Activated B cell treated with CpG ODN at 0.5 μM for 24 hours (primary cell): ENCODE data around the gene AQP1. TPM values are rescaled to one million over a fixed set of nuclear protein-coding genes. Genes with fewer than 3 reads are reported as not detected.

Experiments used
- ATAC-seq: fragments of 200-7000 bp; cut with Tn5 transposase; one replicate; pipeline ENCODE4 v1.10.0; 2021; ENCODE audit warnings: low read depth, mild to moderate bottlenecking, moderate library complexity
- CTCF ChIA-PET: fragments of 350-600 bp; sonication (Branson Sonifier 250); formaldehyde crosslinking; loops from one replicate; lab custom pipeline; 2021; ENCODE audit warnings: antibody characterized with exemption; lab: Charles Lee
- POLR2A ChIA-PET: fragments of 350-600 bp; sonication (Branson Sonifier 250); formaldehyde crosslinking; loops from one replicate; lab custom pipeline; 2021; ENCODE audit warnings: antibody characterized with exemption; lab: Charles Lee
- DNase-seq: peaks from one replicate; pipeline ENCODE4 v3.0.0; 2022
- H3K27ac Mint-ChIP-seq: one replicate; pipeline ENCODE4 v1.8.0; 2020; ENCODE audit warnings: mixed read lengths
- H3K27me3 Mint-ChIP-seq: one replicate; pipeline ENCODE4 v1.8.0; 2021; ENCODE audit warnings: mixed read lengths
- H3K36me3 Mint-ChIP-seq: one replicate; pipeline ENCODE4 v1.8.0; 2021; ENCODE audit warnings: low read depth, mixed read lengths
- H3K4me1 Mint-ChIP-seq: one replicate; pipeline ENCODE4 v1.8.0; 2021; ENCODE audit warnings: mixed read lengths
- H3K4me3 Mint-ChIP-seq: one replicate; pipeline ENCODE4 v1.8.0; 2020; ENCODE audit warnings: mild to moderate bottlenecking, mixed read lengths
- H3K9me3 Mint-ChIP-seq: one replicate; pipeline ENCODE4 v1.8.0; 2020; ENCODE audit warnings: mixed read lengths
- CTCF ChIP-seq: fragments of 200-600 bp; IDR thresholded peaks from one replicate; pipeline ENCODE4 v1.8.0; 2022; ENCODE audit warnings: antibody characterized with exemption, mild to moderate bottlenecking
- intact Hi-C: fragments of 100-400 bp; cut with micrococcal nuclease; formaldehyde crosslinking; loops from one replicate; pipeline ENCODE4 v1.15.1; 2024
- total RNA-seq: library from RNA; stranded (reverse); gene quantifications from 2 replicates; pipeline ENCODE4 v1.2.3, GENCODE V29; 2022

The AQP1 gene
- total RNA-seq, 1 donor from 2014 or later: 0.44 TPM

- POLR2A ChIA-PET: no interaction called here
- Mint-ChIP-seq H3K4me3 (no peak overlapping the region), H3K27me3 (peaks cover 6% of the 10 kb centered on the region), H3K27ac (no peak overlapping the region), H3K36me3 (no peaks in the 10 kb centered on the region), H3K4me1 (no peaks in the 10 kb centered on the region), H3K9me3 (no peaks in the 10 kb centered on the region)
- intact Hi-C loops: no loop called here
- TF ChIP-seq CTCF: no peak
- DNase-seq: no peak
- CTCF ChIA-PET: no interaction called here
- no peak for ATAC-seq
Observed at GRCh38 chr7:30912986-30913811, 1.5 kb downstream of the AQP1 start.

- no peak for TF ChIP-seq CTCF
- no peak overlapping the region for H3K27ac Mint-ChIP-seq
- H3K4me1 Mint-ChIP-seq: no peaks in the 10 kb centered on the region
- ChIA-PET CTCF (no interaction called here), POLR2A (no interaction called here)
- DNase-seq: no peak
- no peaks in the 10 kb centered on the region for H3K9me3 Mint-ChIP-seq
- peaks cover 6% of the 10 kb centered on the region for H3K27me3 Mint-ChIP-seq
- ATAC-seq: no peak
- intact Hi-C loops: no loop called here
- H3K4me3 Mint-ChIP-seq: no peak overlapping the region
- no peaks in the 10 kb centered on the region for H3K36me3 Mint-ChIP-seq
Observed at GRCh38 chr7:30913821-30914515, 2.3 kb downstream of the AQP1 start.

GRCh38 chr7:30914596-30914995 is 2.9 kb downstream of the AQP1 start:
- Mint-ChIP-seq H3K27ac (no peak overlapping the region), H3K4me3 (no peak overlapping the region), H3K4me1 (no peaks in the 10 kb centered on the region), H3K27me3 (peaks cover 6% of the 10 kb centered on the region), H3K36me3 (no peaks in the 10 kb centered on the region), H3K9me3 (no peaks in the 10 kb centered on the region)
- TF ChIP-seq CTCF: no peak
- ChIA-PET POLR2A (no interaction called here), CTCF (no interaction called here)
- ATAC-seq (no peak), DNase-seq (no peak)
- intact Hi-C loops: no loop called here

- intact Hi-C loops: no loop called here
- no peak for TF ChIP-seq CTCF
Observed at GRCh38 chr7:30915005-30915601, 3.5 kb downstream of the AQP1 start.

GRCh38 chr7:30915751-30916150 is 4.1 kb downstream of the AQP1 start:
- no peak for TF ChIP-seq CTCF
- H3K9me3 Mint-ChIP-seq: no peaks in the 10 kb centered on the region
- no peak for DNase-seq
- no peak overlapping the region for H3K27ac Mint-ChIP-seq
- ATAC-seq: no peak
- intact Hi-C loops: no loop called here
- ChIA-PET POLR2A (no interaction called here), CTCF (no interaction called here)
- no peaks in the 10 kb centered on the region for H3K36me3 Mint-ChIP-seq
- no peaks in the 10 kb centered on the region for H3K4me1 Mint-ChIP-seq
- no peak overlapping the region for H3K4me3 Mint-ChIP-seq
- peaks cover 6% of the 10 kb centered on the region for H3K27me3 Mint-ChIP-seq

More at GRCh38 chr7:30915005-30915601, 3.5 kb downstream of the AQP1 start:
- ATAC-seq: no peak
- no peaks in the 10 kb centered on the region for H3K4me1 Mint-ChIP-seq
- DNase-seq: no peak
- H3K27me3 Mint-ChIP-seq: peaks cover 6% of the 10 kb centered on the region
- no peaks in the 10 kb centered on the region for H3K9me3 Mint-ChIP-seq
- ChIA-PET CTCF (no interaction called here), POLR2A (no interaction called here)
- H3K4me3 Mint-ChIP-seq: no peak overlapping the region
- no peaks in the 10 kb centered on the region for H3K36me3 Mint-ChIP-seq
- no peak overlapping the region for H3K27ac Mint-ChIP-seq
